Keratinocyte (primary cell): ENCODE results near the gene SGIP1. TPM values are rescaled to one million over a fixed set of nuclear protein-coding genes. Genes with fewer than 3 reads are reported as not detected.

Experiments
- DNase-seq: peaks from one replicate; pipeline ENCODE4 v3.0.0-alpha.2; 2011; ENCODE audit warnings: low read depth, missing footprints, low spot score
- FAIRE-seq: peaks from 2 replicates; lab custom pipeline; 2011; peaks lifted over from hg19 to GRCh38; lab: Jason Lieb, UNC
- H2AFZ ChIP-seq: 2 replicates; pipeline ENCODE4 v1.6.0; 2012; ENCODE audit warnings: low read length, control low read depth, inconsistent platforms; ENCODE audit not compliant: control insufficient read depth
- H3K27ac ChIP-seq: 2 replicates; pipeline ENCODE4 v1.5.1; 2011; ENCODE audit warnings: low read length; ENCODE audit not compliant: control insufficient read depth, insufficient read depth
- H3K27me3 ChIP-seq: 3 replicates; pipeline ENCODE4 v1.6.0; 2011; ENCODE audit warnings: low read length; ENCODE audit not compliant: control insufficient read depth, insufficient read depth; ENCODE audit errors: extremely low read depth
- H3K36me3 ChIP-seq, 2 experiments: 2 replicates in 1 of 2; 3 replicates in 1 of 2; pipeline ENCODE4 v1.5.1; 2011; ENCODE audit warnings: low read length in 2 of 2, mild to moderate bottlenecking in 1 of 2; ENCODE audit not compliant: control insufficient read depth in 2 of 2, insufficient read depth in 2 of 2; ENCODE audit errors: extremely low read depth in 1 of 2
- H3K4me1 ChIP-seq: 3 replicates; pipeline ENCODE4 v1.5.1; 2011; ENCODE audit warnings: low read length; ENCODE audit not compliant: control insufficient read depth, insufficient read depth; ENCODE audit errors: extremely low read depth
- H3K4me2 ChIP-seq: 3 replicates; pipeline ENCODE4 v1.6.0; 2011; ENCODE audit warnings: low read depth, low read length; ENCODE audit not compliant: control insufficient read depth, insufficient read depth; ENCODE audit errors: extremely low read depth
- H3K4me3 ChIP-seq, 3 experiments: fragments of 200-600 bp in 1 of 3; sonication (generic) in 1 of 3; 2 replicates in 2 of 3; 3 replicates in 1 of 3; pipeline ENCODE4 v1.5.1; 2011 to 2016; ENCODE audit warnings: low read length in 3 of 3, mild to moderate bottlenecking in 3 of 3, control low read depth in 2 of 3, inconsistent platforms in 1 of 3, low read depth in 1 of 3, mixed read lengths in 1 of 3, mixed run types in 1 of 3, moderate library complexity in 1 of 3; ENCODE audit not compliant: control insufficient read depth in 2 of 3, insufficient read depth in 2 of 3; ENCODE audit errors: extremely low read depth in 1 of 3
- H3K79me2 ChIP-seq: 2 replicates; pipeline ENCODE4 v1.6.0; 2012; ENCODE audit warnings: low read length; ENCODE audit not compliant: control insufficient read depth, insufficient read depth
- H3K9ac ChIP-seq: 3 replicates; pipeline ENCODE4 v1.6.0; 2011; ENCODE audit warnings: low read length; ENCODE audit not compliant: control insufficient read depth, insufficient read depth; ENCODE audit errors: extremely low read depth
- H3K9me1 ChIP-seq: 3 replicates; pipeline ENCODE4 v1.6.0; 2011; ENCODE audit warnings: low read length; ENCODE audit not compliant: control insufficient read depth, insufficient read depth; ENCODE audit errors: extremely low read depth
- H3K9me3 ChIP-seq: 2 replicates; pipeline ENCODE4 v1.5.1; 2012; ENCODE audit warnings: low read depth, low read length; ENCODE audit not compliant: control insufficient read depth
- H4K20me1 ChIP-seq: 3 replicates; pipeline ENCODE4 v1.6.0; 2011; ENCODE audit warnings: low read length; ENCODE audit not compliant: control insufficient read depth, insufficient read depth; ENCODE audit errors: extremely low read depth
- EZH2 ChIP-seq: IDR thresholded peaks from one replicate; pipeline ENCODE4 v1.6.1; 2012; ENCODE audit warnings: inconsistent platforms, mild to moderate bottlenecking, low read length, moderate library complexity
- dilution Hi-C: fragments of 300-500 bp; cut with MboI; formaldehyde crosslinking; loops from one replicate; pipeline ENCODE4 v1.7.0; 2020; ENCODE audit warnings: low sequenced_read_pairs; ENCODE audit not compliant: extremely low pct_ligation_motif_present
- polyA plus RNA-seq, 5 experiments: library from polyadenylated mRNA; depleted of rRNA in 3 of 5; stranded (reverse) in 3 of 5; stranded (forward) in 1 of 5; unstranded in 1 of 5; fragments of >200 nt; gene quantifications; 1 replicate in 1 of 5; 2 replicates in 3 of 5; 3 replicates in 1 of 5; pipeline versions ENCODE4 v1.2.1 to v1.2.3, GENCODE V29; 2011 to 2012; ENCODE audit warnings: missing spikeins in 2 of 5, low read depth in 1 of 5, low replicate concordance in 1 of 5
- TF ChIP-seq, protein P1 (sequence below), 3 experiments: IDR thresholded peaks in 1 of 3; conservative IDR thresholded peaks in 1 of 3; optimal IDR thresholded peaks in 1 of 3; 2 replicates in 2 of 3; 3 replicates in 1 of 3; pipeline versions ENCODE3 to v1.5.1; 2011; ENCODE audit warnings: low read length in 3 of 3, mild to moderate bottlenecking in 3 of 3, moderate library complexity in 2 of 3, control low read depth in 1 of 3, inconsistent platforms in 1 of 3; ENCODE audit not compliant: insufficient read depth in 2 of 3; ENCODE audit errors: extremely low read depth in 1 of 3

The SGIP1 gene
- polyA plus RNA-seq, 1 donor (not counting 4 experiments of a cell fraction or from before 2014, with no cell fraction given): 0.05 TPM

GRCh38 chr1:66704177-66704875 is 170.4 kb downstream of the SGIP1 start:
- H3K4me2 ChIP-seq: no peak overlapping the region
- no peaks in the 10 kb centered on the region for H3K9me3 ChIP-seq
- no peak overlapping the region for H3K9ac ChIP-seq
- H4K20me1 ChIP-seq: no peaks in the 10 kb centered on the region
- no peak overlapping the region for H3K27ac ChIP-seq
- no peaks in the 10 kb centered on the region for H3K36me3 ChIP-seq
- no peak for DNase-seq
- H3K9me1 ChIP-seq: no peaks in the 10 kb centered on the region
- TF ChIP-seq, protein P1, sequence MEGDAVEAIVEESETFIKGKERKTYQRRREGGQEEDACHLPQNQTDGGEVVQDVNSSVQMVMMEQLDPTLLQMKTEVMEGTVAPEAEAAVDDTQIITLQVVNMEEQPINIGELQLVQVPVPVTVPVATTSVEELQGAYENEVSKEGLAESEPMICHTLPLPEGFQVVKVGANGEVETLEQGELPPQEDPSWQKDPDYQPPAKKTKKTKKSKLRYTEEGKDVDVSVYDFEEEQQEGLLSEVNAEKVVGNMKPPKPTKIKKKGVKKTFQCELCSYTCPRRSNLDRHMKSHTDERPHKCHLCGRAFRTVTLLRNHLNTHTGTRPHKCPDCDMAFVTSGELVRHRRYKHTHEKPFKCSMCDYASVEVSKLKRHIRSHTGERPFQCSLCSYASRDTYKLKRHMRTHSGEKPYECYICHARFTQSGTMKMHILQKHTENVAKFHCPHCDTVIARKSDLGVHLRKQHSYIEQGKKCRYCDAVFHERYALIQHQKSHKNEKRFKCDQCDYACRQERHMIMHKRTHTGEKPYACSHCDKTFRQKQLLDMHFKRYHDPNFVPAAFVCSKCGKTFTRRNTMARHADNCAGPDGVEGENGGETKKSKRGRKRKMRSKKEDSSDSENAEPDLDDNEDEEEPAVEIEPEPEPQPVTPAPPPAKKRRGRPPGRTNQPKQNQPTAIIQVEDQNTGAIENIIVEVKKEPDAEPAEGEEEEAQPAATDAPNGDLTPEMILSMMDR (optimal IDR thresholded peaks at IDR 0.05 in 1 of 3, IDR thresholded peaks at IDR 0.05 in 1 of 3, conservative IDR thresholded peaks at IDR 0.05 in 1 of 3; ENCODE audit: extremely low read depth in 1 of 3, insufficient read depth in 2 of 3, low read length in 3 of 3): no peak
- no peak for TF ChIP-seq EZH2
- dilution Hi-C loops: no loop called here
- H2AFZ ChIP-seq: no peak overlapping the region
- no peak for FAIRE-seq
- H3K4me3 ChIP-seq: no peak overlapping the region
- H3K79me2 ChIP-seq: no peaks in the 10 kb centered on the region
- no peaks in the 10 kb centered on the region for H3K27me3 ChIP-seq
- no peaks in the 10 kb centered on the region for H3K4me1 ChIP-seq

DNA sequence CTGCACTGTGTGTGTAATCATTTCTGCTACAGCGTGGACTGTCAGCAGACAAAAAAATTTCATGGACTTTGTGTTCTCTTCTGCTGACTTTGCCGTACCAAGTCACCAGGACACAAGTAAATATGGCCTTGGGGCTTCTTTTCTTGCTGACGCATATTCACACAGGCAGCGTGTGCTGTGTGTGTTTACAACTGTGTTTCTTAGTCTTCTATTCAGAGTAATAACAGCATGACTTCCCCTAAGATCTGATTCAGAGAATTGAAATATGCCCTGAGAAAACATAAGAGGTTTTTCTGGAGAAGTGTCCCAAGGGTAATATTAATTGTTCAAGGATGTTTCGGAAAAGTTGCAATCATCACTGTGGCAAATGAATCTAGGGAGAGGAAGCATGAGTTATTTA is 171.2 kb downstream of the SGIP1 start:
- no peak overlapping the region for H2AFZ ChIP-seq
- no peaks in the 10 kb centered on the region for H3K79me2 ChIP-seq
- H3K9me1 ChIP-seq: no peaks in the 10 kb centered on the region
- DNase-seq (no peak), FAIRE-seq (no peak)
- H3K4me3 ChIP-seq: no peak overlapping the region
- no peaks in the 10 kb centered on the region for H3K9me3 ChIP-seq
- H3K4me2 ChIP-seq: no peak overlapping the region
- H4K20me1 ChIP-seq: no peaks in the 10 kb centered on the region
- H3K27ac ChIP-seq: no peak overlapping the region
- no peak overlapping the region for H3K9ac ChIP-seq
- no peaks in the 10 kb centered on the region for H3K36me3 ChIP-seq
- H3K27me3 ChIP-seq: no peaks in the 10 kb centered on the region
- TF ChIP-seq, protein P1 (optimal IDR thresholded peaks at IDR 0.05 in 1 of 3, IDR thresholded peaks at IDR 0.05 in 1 of 3, conservative IDR thresholded peaks at IDR 0.05 in 1 of 3; ENCODE audit: extremely low read depth in 1 of 3, insufficient read depth in 2 of 3, low read length in 3 of 3): no peak
- no peak for TF ChIP-seq EZH2
- no peaks in the 10 kb centered on the region for H3K4me1 ChIP-seq
- dilution Hi-C loops: no loop called here
